Activated CD4-positive, alpha-beta T cell treated with anti-CD3 and anti-CD28 coated beads, Interleukin-2, amount 50 U/mL, for 24 hours (primary cell): ENCODE data around the gene SPTLC3.

Experiments
- DNase-seq, 2 donors: peaks; one replicate each; pipeline ENCODE4 v3.0.0-alpha.2; 2020; ENCODE audit warnings: low read depth in 1 of 2, low spot score in 1 of 2

Gene SPTLC3

GRCh38 chr20:13174402-13174801 lies 165.6 kb downstream of the SPTLC3 start:
- DNase-seq, result no peak

GRCh38 chr20:13180986-13181889 lies 172.5 kb downstream of the SPTLC3 start:
- DNase-seq, result no peak

GRCh38 chr20:13183005-13183404 lies 174.2 kb downstream of the SPTLC3 start:
- DNase-seq, result no peak

- no peak for DNase-seq
Measured at GRCh38 chr20:13186043-13186774, 177.4 kb downstream of the SPTLC3 start.

- DNase-seq, result no peak
Measured at GRCh38 chr20:13187899-13188298, 179.1 kb downstream of the SPTLC3 start.

- no peak for DNase-seq
Measured at GRCh38 chr20:13199279-13199678, 190.5 kb downstream of the SPTLC3 start.

GRCh38 chr20:13200767-13201500 lies 192.2 kb downstream of the SPTLC3 start:
- DNase-seq, result no peak

- DNase-seq, result no peak
Measured at GRCh38 chr20:13202565-13202964, 193.8 kb downstream of the SPTLC3 start.

GRCh38 chr20:13205425-13205824 lies 196.7 kb downstream of the SPTLC3 start:
- DNase-seq, result no peak

- DNase-seq, result no peak
Measured at GRCh38 chr20:13205848-13206434, 197.2 kb downstream of the SPTLC3 start.

GRCh38 chr20:13207016-13207415 lies 198.2 kb downstream of the SPTLC3 start:
- no peak for DNase-seq

- no peak for DNase-seq
Measured at GRCh38 chr20:13211956-13212618, 203.3 kb downstream of the SPTLC3 start.

- DNase-seq, result no peak
Measured at GRCh38 chr20:13212750-13213149, 204.0 kb downstream of the SPTLC3 start.

- DNase-seq, result no peak
Measured at GRCh38 chr20:13213335-13213734, 204.6 kb downstream of the SPTLC3 start.

- DNase-seq, result no peak
Measured at GRCh38 chr20:13216533-13216932, 207.8 kb downstream of the SPTLC3 start.
